ENCODE data around the gene DNLZ.

- no peak for TF ChIP-seq POLR2AphosphoS5 (IDR thresholded peaks at IDR 0.05; ENCODE audit: low read depth, low read length)
- no peak for TF ChIP-seq CTCF (IDR thresholded peaks at IDR 0.05)
- no peak for TF ChIP-seq SIN3A (IDR thresholded peaks at IDR 0.05; ENCODE audit: borderline replicate concordance, insufficient read depth, low read depth, low read length)
- TF ChIP-seq REST (IDR thresholded peaks at IDR 0.05; ENCODE audit: insufficient read depth in 1 of 2, low read depth in 2 of 2, low read length in 1 of 2), result no peak
Observed at GRCh38 chr9:136353757-136354488, 9.6 kb downstream of the DNLZ start.
